ENCODE data around the gene FDX1.

Gene FDX1

DNA sequence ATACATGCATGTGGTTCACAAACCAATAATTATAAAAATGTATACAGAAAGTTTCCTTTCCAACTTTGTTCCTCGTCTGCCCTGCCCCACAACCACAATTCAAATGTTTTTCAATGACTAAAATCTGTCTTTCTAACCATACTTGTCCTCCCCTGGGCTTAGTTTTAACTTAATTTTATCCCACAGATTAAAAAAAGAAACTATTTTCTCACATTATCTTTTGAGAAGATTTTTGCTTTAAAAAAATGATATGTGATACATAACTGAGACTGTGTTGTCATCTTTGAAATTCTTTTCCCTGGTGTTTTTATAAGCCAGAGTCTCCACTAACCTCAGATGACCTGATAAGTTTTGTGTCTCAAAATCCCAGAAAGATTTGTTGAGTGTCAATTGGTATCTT lies 79.0 kb downstream of the FDX1 start:
- no peak for DNase-seq (ENCODE audit: low read depth)

DNA sequence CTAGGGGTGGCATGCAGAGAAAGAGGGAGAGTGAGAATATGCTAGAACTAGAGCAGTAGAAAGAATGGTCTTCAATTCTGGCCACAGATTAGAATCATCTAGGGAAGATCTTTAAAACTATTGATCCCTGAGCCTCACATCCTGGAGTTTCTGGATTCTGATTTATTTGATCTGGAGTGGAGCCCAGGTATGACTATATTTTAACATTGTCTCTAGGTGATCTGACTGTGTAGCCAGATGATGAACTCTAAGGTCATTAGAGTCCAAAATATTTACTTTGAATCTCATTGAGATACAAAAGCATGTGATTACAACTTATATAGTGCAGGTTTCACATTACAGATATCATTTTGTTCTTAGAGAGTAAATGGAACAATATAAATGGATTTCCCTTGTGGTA lies 79.7 kb downstream of the FDX1 start:
- DNase-seq (ENCODE audit: low read depth) = no peak

- DNase-seq (ENCODE audit: low read depth) = no peak
Measured at GRCh38 chr11:110512026-110512425, 82.3 kb downstream of the FDX1 start.

DNA sequence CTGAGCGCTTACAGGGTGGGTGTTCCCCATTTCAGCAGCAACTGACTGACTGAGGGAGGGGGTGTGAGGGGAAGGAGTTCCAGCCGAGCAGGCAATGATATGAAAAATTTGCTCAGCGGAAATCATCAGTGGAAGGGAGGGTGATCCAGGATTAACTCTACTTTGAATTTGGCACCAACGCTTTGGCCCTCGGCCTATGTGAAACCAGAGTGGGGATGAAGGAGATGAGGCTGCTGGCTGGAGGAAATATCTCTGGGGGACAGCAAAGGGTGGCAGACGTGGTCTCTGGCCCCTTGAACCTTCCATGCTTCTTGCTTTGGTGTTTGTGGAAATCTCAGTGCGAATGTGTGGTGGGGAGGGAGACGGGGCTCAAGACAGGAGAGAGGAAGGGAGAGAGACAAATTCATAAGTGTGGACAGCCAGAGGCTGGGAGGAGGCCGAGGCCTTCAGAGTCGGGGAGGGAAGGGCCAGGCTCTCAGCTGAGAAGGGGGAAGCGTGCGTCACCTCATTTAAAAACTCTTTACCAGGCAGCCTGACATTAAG lies 83.6 kb downstream of the FDX1 start:
- no peak for DNase-seq (ENCODE audit: low read depth)

- no peak for DNase-seq (ENCODE audit: low read depth)
Measured at GRCh38 chr11:110513846-110514437, 84.2 kb downstream of the FDX1 start.
